Measurements from ENCODE around the gene RAP2C.
"Not testable (repeated sequence)": the region's sequence is repeated elsewhere in the genome, so short reads cannot be mapped to it uniquely, and the experiment has no call there.

Gene RAP2C

DNA sequence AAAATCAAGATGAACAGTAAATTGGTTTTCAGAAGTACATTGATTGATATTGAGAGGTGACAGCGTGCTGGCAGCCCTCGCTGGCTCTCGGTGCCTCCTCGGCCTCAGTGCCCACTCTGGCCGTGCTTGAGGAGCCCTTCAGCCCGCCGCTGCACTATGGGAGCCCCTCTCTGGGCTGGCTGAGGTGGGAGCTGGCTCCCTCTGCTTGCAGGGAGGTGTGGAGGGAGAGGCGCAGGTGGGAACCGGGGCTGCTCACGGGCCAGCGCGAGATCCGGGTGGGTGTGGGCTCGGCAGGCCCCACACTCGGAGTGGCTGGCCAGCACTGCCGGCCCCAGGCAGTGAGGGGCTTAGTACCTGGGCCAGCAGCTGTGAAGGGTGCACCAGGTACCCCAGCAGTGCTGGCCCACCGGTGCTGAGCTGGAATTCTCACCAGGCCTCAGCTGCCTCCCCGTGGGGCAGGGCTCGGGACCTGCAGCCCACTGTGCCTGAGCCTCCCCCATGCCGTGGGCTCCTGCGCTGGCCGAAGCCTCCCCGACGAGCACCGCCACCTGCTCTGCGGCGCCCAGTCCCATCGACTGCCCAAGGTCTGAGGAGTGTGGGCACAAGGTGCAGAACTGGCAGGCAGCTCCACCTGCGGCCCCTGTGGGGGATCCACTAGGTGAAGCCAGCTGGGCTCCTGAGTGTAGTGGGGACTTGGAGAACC, 25.2 kb downstream of the RAP2C start:
- no peak for DNase-seq

- no peak for DNase-seq
These were observed 27.3 kb downstream of the RAP2C start for GRCh38 chrX:132191938-132192337.

DNA sequence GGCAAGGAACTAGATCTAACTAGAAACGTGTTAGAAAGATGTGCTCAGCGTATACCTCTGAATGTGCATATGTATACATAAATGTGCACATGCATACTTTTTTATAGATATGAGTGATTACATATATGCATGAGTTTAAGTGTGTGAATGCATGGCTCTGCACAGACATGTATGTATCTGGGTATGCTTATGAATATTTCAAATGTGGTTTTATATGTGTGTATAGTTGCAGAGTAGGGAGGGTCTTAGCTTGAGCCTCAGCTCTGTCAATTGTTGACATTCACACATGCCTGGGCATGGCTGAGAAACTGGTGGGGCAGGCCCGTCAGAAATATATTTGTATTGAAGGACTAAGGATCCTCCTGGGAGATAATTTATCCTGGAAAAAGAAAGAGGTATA, 31.1 kb downstream of the RAP2C start:
- DNase-seq, result no peak

DNA sequence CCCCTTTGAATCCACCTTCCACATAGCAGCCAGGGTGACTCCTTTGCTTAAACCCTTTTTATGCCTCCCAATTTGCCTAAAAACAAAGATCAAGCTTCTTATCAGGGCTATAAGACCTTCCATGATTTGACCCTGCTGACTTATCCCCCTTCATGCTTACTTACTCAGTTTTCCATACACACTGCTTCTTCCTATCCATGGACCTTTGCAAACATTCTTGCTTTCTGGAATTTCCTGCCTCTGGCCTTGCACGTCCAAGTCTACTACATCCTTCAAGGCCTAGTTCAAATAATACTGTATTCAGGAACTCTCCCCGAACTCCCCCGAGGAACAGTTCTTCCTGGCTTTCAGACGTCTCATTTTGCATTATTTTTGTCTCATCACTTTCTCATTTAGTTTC, 31.8 kb downstream of the RAP2C start:
- DNase-seq, result no peak

DNA sequence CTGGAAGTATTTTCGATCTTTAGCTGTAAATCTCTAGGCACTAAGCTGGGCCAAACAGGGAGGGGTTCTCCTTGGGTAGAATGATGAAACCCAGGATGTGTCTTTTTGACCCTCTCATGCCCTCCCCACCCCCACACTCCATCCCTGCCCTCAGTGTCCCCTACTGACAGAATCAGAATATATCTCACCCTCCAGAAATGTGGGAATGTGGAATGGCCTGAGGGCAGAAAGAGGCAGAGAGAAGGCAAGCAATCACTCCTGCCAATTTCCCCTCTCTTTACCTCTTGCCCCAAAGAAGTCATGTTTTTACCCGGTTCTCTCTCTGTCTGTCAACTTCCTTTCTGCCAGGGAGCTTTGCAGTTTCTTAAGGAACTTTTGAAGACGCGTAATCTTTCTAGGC, 34.4 kb downstream of the RAP2C start:
- DNase-seq, result no peak

- DNase-seq, result no peak
These were observed 37.9 kb downstream of the RAP2C start for GRCh38 chrX:132181364-132181763.

DNA sequence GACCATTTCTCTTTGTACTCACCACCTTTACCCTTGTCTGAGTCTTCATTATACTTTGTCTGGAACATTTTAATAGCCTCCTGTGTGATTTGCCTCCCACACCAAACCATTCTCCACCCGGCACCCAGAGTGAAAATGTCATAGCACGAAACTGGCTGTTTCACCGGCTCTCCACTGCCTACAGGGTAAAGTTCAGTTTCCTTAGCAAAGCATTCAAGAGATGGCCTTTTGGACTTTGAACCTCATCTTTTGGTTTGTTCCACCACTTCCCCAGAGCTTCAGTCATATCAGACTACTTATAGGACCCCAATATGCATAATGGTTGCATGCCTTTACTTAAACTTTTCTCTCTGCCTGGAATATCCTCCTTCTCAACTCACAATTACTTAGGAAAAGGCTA, 38.3 kb downstream of the RAP2C start:
- no peak for DNase-seq

DNA sequence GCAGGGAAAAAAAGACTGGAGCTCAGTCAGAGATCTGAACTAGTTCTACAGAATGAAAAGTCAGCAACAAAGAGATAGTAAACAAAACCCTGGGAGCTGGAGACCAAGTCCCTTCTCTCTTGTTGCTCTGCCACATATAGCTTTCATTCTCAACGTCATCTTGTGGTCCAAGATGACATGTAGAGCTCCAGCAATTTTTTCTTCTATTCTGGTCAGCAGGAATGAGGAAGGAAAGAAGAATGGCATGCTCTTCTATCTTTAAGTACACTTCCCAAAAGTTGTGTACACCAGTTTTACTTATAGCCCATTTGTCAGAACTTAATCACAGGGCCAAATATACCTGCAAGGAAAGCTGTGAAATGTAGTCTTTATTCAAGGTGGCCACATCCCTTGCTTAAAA, 45.6 kb downstream of the RAP2C start:
- DNase-seq, result no peak

DNA sequence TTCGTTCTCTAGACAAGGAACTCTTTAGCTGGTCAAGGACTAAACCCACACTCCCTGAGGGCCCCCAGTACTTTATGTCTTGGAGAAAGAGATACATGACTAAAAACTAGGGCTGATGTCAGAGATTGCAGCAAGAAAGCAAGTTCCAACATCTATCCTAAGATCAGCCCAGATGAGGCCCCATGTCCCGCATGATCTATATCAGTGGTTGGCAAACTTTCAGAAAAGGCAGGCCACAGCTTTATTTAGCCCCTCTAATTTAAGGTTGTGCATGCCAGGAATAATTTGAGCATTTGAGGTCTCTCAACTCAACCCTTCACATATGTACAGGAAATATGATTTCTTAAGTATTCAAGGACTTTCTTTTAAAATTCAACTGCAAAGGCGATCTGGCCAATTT, 47.4 kb downstream of the RAP2C start:
- DNase-seq, result no peak

- no peak for DNase-seq
These were observed 47.8 kb downstream of the RAP2C start for GRCh38 chrX:132171478-132171877.

GRCh38 chrX:132169554-132169953, 49.7 kb downstream of the RAP2C start:
- DNase-seq, result peak; percentile 3

- DNase-seq, result no peak
These were observed 53.6 kb downstream of the RAP2C start for GRCh38 chrX:132165651-132166050.

- DNase-seq, result no peak
These were observed 54.2 kb downstream of the RAP2C start for GRCh38 chrX:132165005-132165404.

DNA sequence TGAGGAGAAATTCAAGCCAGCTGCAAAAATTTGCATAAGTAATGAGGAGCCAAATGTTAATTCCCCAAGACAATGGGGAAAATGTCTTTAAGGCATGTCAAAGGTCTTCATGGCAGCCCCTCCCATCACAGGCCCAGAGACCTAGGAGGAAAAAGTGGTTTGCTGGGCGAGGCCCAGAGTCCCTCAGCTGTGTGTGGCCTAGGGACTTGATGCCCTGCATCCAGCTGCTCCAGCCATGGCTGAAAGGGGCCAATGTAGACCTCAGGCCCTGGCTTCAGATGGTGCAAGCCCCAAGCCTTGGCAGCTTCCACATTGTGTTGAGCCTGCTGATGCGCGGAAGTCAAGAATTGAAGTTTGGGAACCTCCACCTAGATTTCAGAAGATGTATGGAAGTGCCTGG, 56.2 kb downstream of the RAP2C start:
- not testable (repeated sequence) for DNase-seq

- DNase-seq, result no peak
These were observed 66.1 kb downstream of the RAP2C start for GRCh38 chrX:132153166-132153565.
